HepG2 (cell line): ENCODE measurements around the gene CNIH4. TPM values are rescaled to one million over a fixed set of nuclear protein-coding genes. Genes with fewer than 3 reads are reported as not detected.

Experiments used
- AKNA ChIP-seq: sonication (generic); formaldehyde crosslinking; IDR thresholded peaks from 2 replicates; pipeline ENCODE4 v1.4.0; 2020; ENCODE audit warnings: missing genetic modification reagents, borderline replicate concordance
- FOXC1 ChIP-seq: sonication (generic); formaldehyde crosslinking; IDR thresholded peaks from 2 replicates; pipeline ENCODE4 v1.8.0; 2022; ENCODE audit warnings: mild to moderate bottlenecking, missing genetic modification reagents, borderline replicate concordance
- HBP1 ChIP-seq: IDR thresholded peaks from 2 replicates; pipeline ENCODE4 v1.6.1; 2016; ENCODE audit warnings: low read depth, control low read depth
- HNRNPLL ChIP-seq: fragments of 200-400 bp; formaldehyde crosslinking; IDR thresholded peaks from 2 replicates; pipeline ENCODE4 v1.6.1; 2017; ENCODE audit warnings: mild to moderate bottlenecking, low read depth, low read length; ENCODE audit not compliant: poor library complexity, severe bottlenecking
- HOXA9 ChIP-seq: sonication (generic); formaldehyde crosslinking; IDR thresholded peaks from 2 replicates; pipeline ENCODE4 v1.8.1; 2022; ENCODE audit warnings: missing genetic modification reagents, mild to moderate bottlenecking, moderate library complexity, borderline replicate concordance
- IKZF1 ChIP-seq: fragments of 450-650 bp; IDR thresholded peaks from 2 replicates; pipeline ENCODE4 v1.7.1; 2016
- IKZF4 ChIP-seq: sonication (generic); formaldehyde crosslinking; IDR thresholded peaks from 2 replicates; pipeline ENCODE4 v1.5.1; 2020; ENCODE audit warnings: borderline replicate concordance, mild to moderate bottlenecking, low read depth, missing genetic modification reagents; ENCODE audit errors: not compliant biosample characterization
- NR2F2 ChIP-seq: IDR thresholded peaks from 2 replicates; pipeline ENCODE4 v1.6.1; 2012; ENCODE audit warnings: low read depth, inconsistent platforms, borderline replicate concordance
- PHB2 ChIP-seq: fragments of 450-650 bp; IDR thresholded peaks from 2 replicates; pipeline ENCODE4 v1.6.1; 2018; ENCODE audit not compliant: partially characterized antibody
- SIX4 ChIP-seq: sonication (generic); formaldehyde crosslinking; IDR thresholded peaks from 2 replicates; pipeline ENCODE4 v1.4.0; 2020; ENCODE audit warnings: missing genetic modification reagents
- SMAD9 ChIP-seq: sonication (generic); formaldehyde crosslinking; IDR thresholded peaks from 2 replicates; pipeline ENCODE4 v1.5.1; 2020; ENCODE audit warnings: mild to moderate bottlenecking, missing genetic modification reagents
- TOE1 ChIP-seq: sonication (generic); formaldehyde crosslinking; IDR thresholded peaks from 2 replicates; pipeline ENCODE4 v1.4.0; 2020; ENCODE audit warnings: mild to moderate bottlenecking, missing genetic modification reagents
- ZBTB26 ChIP-seq: IDR thresholded peaks from 2 replicates; pipeline ENCODE4 v1.6.1; 2016; ENCODE audit warnings: missing compliant biosample characterization, missing genetic modification reagents, borderline replicate concordance
- ZNF326 ChIP-seq: sonication (generic); formaldehyde crosslinking; IDR thresholded peaks from 2 replicates; pipeline ENCODE4 v1.4.0; 2020; ENCODE audit warnings: missing genetic modification reagents, borderline replicate concordance
- ZNF350 ChIP-seq: sonication (generic); formaldehyde crosslinking; IDR thresholded peaks from 2 replicates; pipeline ENCODE4 v1.4.0; 2020; ENCODE audit warnings: mild to moderate bottlenecking, low read depth, missing genetic modification reagents, borderline replicate concordance
- ZNF414 ChIP-seq: sonication (generic); formaldehyde crosslinking; IDR thresholded peaks from 2 replicates; pipeline ENCODE4 v1.5.0; 2020; ENCODE audit warnings: missing genetic modification reagents
- ZNF567 ChIP-seq: sonication (generic); formaldehyde crosslinking; IDR thresholded peaks from 2 replicates; pipeline ENCODE4 v1.8.1; 2023; ENCODE audit warnings: mild to moderate bottlenecking, missing genetic modification reagents, borderline replicate concordance
- ZNF737 ChIP-seq: sonication (generic); formaldehyde crosslinking; IDR thresholded peaks from 2 replicates; pipeline ENCODE4 v1.5.0; 2020; ENCODE audit warnings: missing genetic modification reagents, mild to moderate bottlenecking, borderline replicate concordance
- polyA plus RNA-seq, 8 experiments: library from polyadenylated mRNA; depleted of rRNA in 3 of 8; stranded (reverse) in 7 of 8; unstranded in 1 of 8; fragments of >200 nt; fragmentation: Illumina TruSeq in 4 of 8; extraction: Trizol in 4 of 8; gene quantifications; 2 replicates each; pipeline versions ENCODE4 v1.2.1 to v1.2.3, GENCODE V29; 2011 to 2016; ENCODE audit warnings: low read depth in 4 of 8, missing spikeins in 1 of 8, mixed read lengths in 1 of 8; ENCODE audit not compliant: insufficient read depth in 1 of 8
- total RNA-seq, 5 experiments: library from RNA; depleted of rRNA; stranded (reverse); fragments of >200 nt; fragmentation: Illumina TruSeq; extraction: Trizol; gene quantifications; 2 replicates each; pipeline ENCODE4 v1.2.3, GENCODE V29; 2016; ENCODE audit warnings: low read depth in 1 of 5
- TF ChIP-seq, protein P1 (sequence below): sonication (generic); formaldehyde crosslinking; IDR thresholded peaks from 2 replicates; pipeline ENCODE4 v1.5.0; 2020; ENCODE audit warnings: missing genetic modification reagents, mild to moderate bottlenecking, borderline replicate concordance

CNIH4 gene
- total and polyA plus RNA-seq, 2 of the 13 experiments (the other 11 are each of a cell fraction or from before 2014, with no cell fraction given) = 51.8 to 52.9 TPM

DNA sequence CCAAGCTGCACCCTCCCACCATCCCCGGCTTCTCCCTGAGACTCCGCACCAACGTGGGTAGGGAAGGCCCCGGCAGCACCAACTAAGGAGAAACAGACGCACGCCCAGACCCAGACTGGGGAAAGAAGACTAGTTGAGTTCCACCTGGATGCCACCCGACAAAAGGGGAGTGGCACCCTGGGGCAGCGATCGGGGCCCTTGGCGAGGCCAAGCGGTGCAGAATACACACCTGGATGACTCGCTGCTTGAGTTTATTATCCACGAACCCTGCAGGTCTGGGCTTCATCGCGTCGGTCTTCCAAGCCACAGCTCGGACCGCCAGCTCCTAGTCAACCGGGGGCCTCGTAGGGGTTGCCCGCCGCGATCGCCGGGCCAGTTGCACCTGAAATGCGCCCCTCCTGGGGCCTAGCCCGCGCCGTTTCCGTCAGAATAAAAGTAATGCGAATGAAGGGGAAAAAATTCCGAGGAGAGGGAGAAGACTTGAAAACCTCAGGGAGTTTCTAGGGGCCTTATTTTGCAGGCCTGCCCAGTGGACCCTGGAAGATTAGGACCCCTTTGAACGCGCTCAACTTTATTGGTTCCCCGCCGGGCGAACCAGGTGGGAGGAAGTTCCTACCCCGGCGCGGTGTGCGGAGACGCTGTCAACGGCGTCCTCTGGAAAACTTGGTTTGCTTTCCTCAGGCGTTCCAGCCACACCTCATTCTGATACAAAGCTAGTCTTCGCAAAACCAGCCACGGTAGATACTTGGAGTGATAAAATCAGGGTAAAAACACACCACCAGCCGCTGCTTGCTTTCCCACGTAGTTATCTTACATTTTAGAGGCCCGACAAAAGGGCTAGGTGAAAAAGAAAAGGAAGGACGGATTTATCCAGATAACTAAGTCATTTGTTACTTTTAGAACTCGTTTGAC, 26.6 kb upstream of the CNIH4 start, which contains the start of gene NVL (continued):
- no peak for TF ChIP-seq AKNA
- peak; percentile 71; the same call in 1 of the 2 replicates for TF ChIP-seq ZNF350 (CRISPR knock-in tag)
- no peak for TF ChIP-seq HOXA9 (CRISPR knock-in tag)
- TF ChIP-seq SIX4 (CRISPR knock-in tag) = no peak
- no peak for TF ChIP-seq IKZF1
- TF ChIP-seq TOE1 = no peak
- 0 out of 2 replicates have a peak, but pooled peaks have one; percentile 13 for TF ChIP-seq FOXC1
- no peak for TF ChIP-seq ZNF326 (CRISPR knock-in tag)
- TF ChIP-seq NR2F2 = no peak
- no peak for TF ChIP-seq ZNF737 (CRISPR knock-in tag)
- TF ChIP-seq ZBTB26 (CRISPR knock-in tag) = no peak; the same call in 1 of the 2 replicates
- no peak for TF ChIP-seq ZNF414 (CRISPR knock-in tag)
- no peak; the same call in 1 of the 2 replicates for TF ChIP-seq ZNF567
- TF ChIP-seq SMAD9 (CRISPR knock-in tag) = no peak
- TF ChIP-seq IKZF4 = peak; percentile 66
- peak; percentile 55; the same call in 1 of the 2 replicates for TF ChIP-seq HBP1 (CRISPR knock-in tag)
- TF ChIP-seq, protein P1, sequence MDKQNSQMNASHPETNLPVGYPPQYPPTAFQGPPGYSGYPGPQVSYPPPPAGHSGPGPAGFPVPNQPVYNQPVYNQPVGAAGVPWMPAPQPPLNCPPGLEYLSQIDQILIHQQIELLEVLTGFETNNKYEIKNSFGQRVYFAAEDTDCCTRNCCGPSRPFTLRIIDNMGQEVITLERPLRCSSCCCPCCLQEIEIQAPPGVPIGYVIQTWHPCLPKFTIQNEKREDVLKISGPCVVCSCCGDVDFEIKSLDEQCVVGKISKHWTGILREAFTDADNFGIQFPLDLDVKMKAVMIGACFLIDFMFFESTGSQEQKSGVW = no peak
- TF ChIP-seq PHB2 = no peak
- peak; percentile 84 for TF ChIP-seq HNRNPLL
